GM12878 (cell line): ENCODE measurements around the gene PDE7B. TPM values are rescaled to one million over a fixed set of nuclear protein-coding genes. Genes with fewer than 3 reads are reported as not detected.

Experiments used
- ATAC-seq: fragments of 200-7000 bp; cut with Tn5 transposase; 3 replicates; pipeline ENCODE4 v1.9.1; 2020; ENCODE audit warnings: mild to moderate bottlenecking, moderate library complexity
- BruUV-seq: library from RNA; stranded (reverse); fragments of 400-500 nt; replicated peaks from 2 replicates; lab custom pipeline; 2021; lab: Mats Ljungman, UMichigan
- CTCF ChIA-PET: fragments of 300-600 bp; sonication (Branson Sonifier 250); formaldehyde crosslinking; extraction: SDS; loops from one replicate; lab custom pipeline; 2021; ENCODE audit warnings: inconsistent platforms; lab: Yijun Ruan, JAX
- POLR2A ChIA-PET: fragments of 350-600 bp; formaldehyde crosslinking; extraction: SDS; loops from one replicate; lab custom pipeline; 2021; ENCODE audit warnings: inconsistent platforms; lab: Charles Lee
- RAD21 ChIA-PET: fragments of 300-600 bp; sonication (Branson Sonifier 250); formaldehyde crosslinking; loops from one replicate; lab custom pipeline; 2023; ENCODE audit warnings: antibody characterized with exemption; ENCODE audit not compliant: unreplicated experiment; lab: Charles Lee
- SMC1A ChIA-PET: fragments of 300-600 bp; sonication (Branson Sonifier 250); formaldehyde crosslinking; loops from one replicate; lab custom pipeline; 2023; ENCODE audit not compliant: unreplicated experiment, uncharacterized antibody; lab: Charles Lee
- DNase-seq: peaks from one replicate; pipeline ENCODE4 v3.0.0-alpha.2; 2011; ENCODE audit warnings: low read depth, low spot score
- FAIRE-seq: peaks from 3 replicates; lab custom pipeline; 2011; peaks lifted over from hg19 to GRCh38; lab: Jason Lieb, UNC
- H2AFZ ChIP-seq: 2 replicates; pipeline ENCODE4 v1.6.0; 2011; ENCODE audit warnings: low read depth, low read length, control low read depth; ENCODE audit not compliant: control insufficient read depth
- H3K27ac ChIP-seq: 2 replicates; pipeline ENCODE4 v1.5.1; 2011; ENCODE audit warnings: control low read depth; ENCODE audit not compliant: control insufficient read depth, insufficient read depth
- H3K27me3 ChIP-seq, 2 experiments: replicated peaks in 1 of 2; 2 replicates each; pipeline versions ENCODE4 v1.6.0 to v1.6.1; 2011; ENCODE audit warnings: low read length in 1 of 2; ENCODE audit not compliant: control insufficient read depth in 2 of 2, insufficient read depth in 2 of 2
- H3K36me3 ChIP-seq, 2 experiments: 2 replicates each; pipeline ENCODE4 v1.5.1; 2011; ENCODE audit warnings: low read length in 1 of 2; ENCODE audit not compliant: control insufficient read depth in 2 of 2, insufficient read depth in 2 of 2
- H3K4me1 ChIP-seq: 2 replicates; pipeline ENCODE4 v1.6.1; 2011; ENCODE audit warnings: mild to moderate bottlenecking, low read length, moderate library complexity, mixed read lengths; ENCODE audit not compliant: control insufficient read depth, insufficient read depth
- H3K4me2 ChIP-seq: 2 replicates; pipeline ENCODE4 v1.6.0; 2011; ENCODE audit warnings: control low read depth; ENCODE audit not compliant: control insufficient read depth, insufficient read depth
- H3K4me3 ChIP-seq: fragments of 200-600 bp; sonication (generic); 2 replicates; pipeline ENCODE4 v1.5.1; 2016
- H3K79me2 ChIP-seq: 2 replicates; pipeline ENCODE4 v1.6.0; 2011; ENCODE audit warnings: low read length; ENCODE audit not compliant: control insufficient read depth, insufficient read depth
- H3K9ac ChIP-seq: 2 replicates; pipeline ENCODE4 v1.8.0; 2011; ENCODE audit warnings: low read length, control low read depth, mixed read lengths; ENCODE audit not compliant: control insufficient read depth, insufficient read depth
- H3K9me3 ChIP-seq: replicated peaks from 3 replicates; pipeline ENCODE4 v1.5.1; 2011; ENCODE audit warnings: mild to moderate bottlenecking, low read length; ENCODE audit not compliant: control insufficient read depth, insufficient read depth
- H4K20me1 ChIP-seq: 2 replicates; pipeline ENCODE4 v1.6.0; 2011; ENCODE audit not compliant: control insufficient read depth, insufficient read depth
- EED ChIP-seq: sonication (generic); IDR thresholded peaks from 2 replicates; pipeline ENCODE4 v1.6.1; 2016; ENCODE audit warnings: antibody characterized with exemption, low read depth
- EP300 ChIP-seq, 2 experiments: fragments of 150-350 bp in 1 of 2; IDR thresholded peaks; 2 replicates each; pipeline ENCODE4 v1.6.1; 2011 to 2012; ENCODE audit warnings: low read depth in 2 of 2, low read length in 2 of 2, borderline replicate concordance in 1 of 2, improper control_type of control experiment in 1 of 2, inconsistent platforms in 1 of 2; ENCODE audit not compliant: control insufficient read depth in 1 of 2
- RAD21 ChIP-seq: IDR thresholded peaks from 2 replicates; pipeline ENCODE4 v1.6.1; 2011; ENCODE audit warnings: mild to moderate bottlenecking, low read depth, low read length, moderate library complexity; ENCODE audit not compliant: insufficient read depth
- SIX5 ChIP-seq: IDR thresholded peaks from 2 replicates; pipeline ENCODE4 v1.6.1; 2011; ENCODE audit warnings: mild to moderate bottlenecking, low read depth, low read length, moderate library complexity; ENCODE audit not compliant: severe bottlenecking
- ZBTB40 ChIP-seq: fragments of 450-650 bp; IDR thresholded peaks from 2 replicates; pipeline ENCODE4 v1.6.1; 2016; ENCODE audit warnings: mild to moderate bottlenecking, moderate library complexity, borderline replicate concordance
- ZNF622 ChIP-seq: fragments of 450-650 bp; IDR thresholded peaks from 2 replicates; pipeline ENCODE4 v1.6.1; 2017; ENCODE audit warnings: mild to moderate bottlenecking, inconsistent platforms
- WGBS: methylation state at CpG from one replicate; pipeline ENCODE4 v1.1.6; 2016; ENCODE audit warnings: low lambda C conversion rate; ENCODE audit not compliant: insufficient replicate concordance, insufficient coverage; ENCODE audit errors: missing lambda C conversion rate; 5-methylcytosine and 5-hydroxymethylcytosine counted together
- in situ Hi-C: fragments of 300-500 bp; cut with MboI; formaldehyde crosslinking; loops from 9 replicates; pipeline ENCODE4 v1.14.3; 2018; ENCODE audit warnings: mixed read lengths
- intact Hi-C: fragments of 100-400 bp; cut with micrococcal nuclease; formaldehyde crosslinking; loops from one replicate; pipeline ENCODE4 v1.14.2; 2022; ENCODE audit not compliant: unreplicated experiment
- polyA plus RNA-seq, 11 experiments: library from polyadenylated mRNA; depleted of rRNA in 4 of 11; unstranded in 6 of 11; stranded (reverse) in 5 of 11; fragments of >200 nt; fragmentation: Nextera tagmentation in 4 of 11; fragmentation: Illumina TruSeq in 1 of 11; extraction: Ambion mirVana in 4 of 11; extraction: Trizol in 1 of 11; gene quantifications; 1 replicate in 1 of 11; 2 replicates in 10 of 11; pipeline versions ENCODE4 v1.2.1 to v1.2.3, GENCODE V29; 2011 to 2016; ENCODE audit warnings: inconsistent platforms in 2 of 11, missing spikeins in 2 of 11, low read depth in 1 of 11
- total RNA-seq, 4 experiments: library from RNA; depleted of rRNA in 3 of 4; stranded (reverse); fragments of >200 nt in 3 of 4; fragmentation: Illumina TruSeq in 1 of 4; extraction: Trizol in 1 of 4; gene quantifications; 2 replicates each; pipeline versions ENCODE4 v1.2.1 to v1.2.3, GENCODE V29; 2013 to 2021

Gene PDE7B
- total and polyA plus RNA-seq, 10 of the 15 experiments (the other 5 are each of a cell fraction or from before 2014, with no cell fraction given), result not detected

- ChIA-PET SMC1A (no interaction called here), POLR2A (no interaction called here), RAD21 (no interaction called here), CTCF (no interaction called here)
- no peaks in the 10 kb centered on the region for H3K4me1 ChIP-seq
- intact Hi-C loops (no loop called here), in situ Hi-C loops (no loop called here)
- 47% methylated on average over 2 of the region's 2 CpGs for WGBS
- no peak overlapping the region for H3K9ac ChIP-seq
- ATAC-seq (no peak), FAIRE-seq (no peak), DNase-seq (no peak)
- TF ChIP-seq EP300 (IDR thresholded peaks at IDR 0.05; ENCODE audit: borderline replicate concordance in 1 of 2, control insufficient read depth in 1 of 2, low read depth in 2 of 2, low read length in 2 of 2) (no peak), ZBTB40 (no peak), SIX5 (no peak), RAD21 (no peak), EED (no peak), ZNF622 (no peak)
- BruUV-seq, result no TSS peak
- H4K20me1 ChIP-seq, result no peaks in the 10 kb centered on the region
- no peaks in the 10 kb centered on the region for H3K79me2 ChIP-seq
- H3K4me2 ChIP-seq, result no peak overlapping the region
- H3K27me3 ChIP-seq, result no peaks in the 10 kb centered on the region
- H3K36me3 ChIP-seq, result no peaks in the 10 kb centered on the region
- H3K27ac ChIP-seq, result no peak overlapping the region
- no peaks in the 10 kb centered on the region for H3K9me3 ChIP-seq
- H3K4me3 ChIP-seq, result no peak overlapping the region
- no peak overlapping the region for H2AFZ ChIP-seq
Measured at GRCh38 chr6:136052031-136052430, 200.5 kb downstream of the PDE7B start.
